ENCODE measurements around the gene LSM5. TPM values are rescaled to one million over a fixed set of nuclear protein-coding genes. Genes with fewer than 3 reads are reported as not detected.

LSM5 gene
- polyA plus RNA-seq, 2 of the 4 experiments (the other 2 are of a cell fraction), result 128 to 158 TPM

- ChIA-PET CTCF (no interaction called here), POLR2A (interaction anchor here (0.6 to 1.5 kb wide), 7 partner anchors 11 to 463 kb away, joined by 3 to 14 read pairs (median 4); partner anchors contain the start of gene FKBP9)
- DNase-seq (ENCODE audit: low read depth in 1 of 2, low spot score in 1 of 2), result no peak
- Histone ChIP-seq H3K4me2 (peak overlapping the region; percentile 71), H3K4me3 (peak overlapping the region; percentile 88), H3K4me1 (peaks cover 20% of the 10 kb centered on the region), H3K9me3 (no peaks in the 10 kb centered on the region), H3K27ac (peak overlapping the region; percentile 83 to 93)
- under 1% methylated on average over 14 of the region's 14 CpGs for WGBS (ENCODE audit: missing lambda C conversion rate)
- no peak for TF ChIP-seq MAZ (IDR thresholded peaks at IDR 0.05; ENCODE audit: borderline replicate concordance, low read depth, low read length)
- no peak for TF ChIP-seq KDM1A (IDR thresholded peaks at IDR 0.05; ENCODE audit: low read depth)
- TF ChIP-seq BCL3 (IDR thresholded peaks at IDR 0.05), result peak; percentile 65; the same call in 1 of the 3 replicates
- TF ChIP-seq MAFK (IDR thresholded peaks at IDR 0.05; ENCODE audit: partially characterized antibody), result no peak
- TF ChIP-seq ZC3H11A (IDR thresholded peaks at IDR 0.05), result no peak
- TF ChIP-seq MAX (IDR thresholded peaks at IDR 0.05), result 0 out of 2 replicates have a peak, but pooled peaks have one; percentile 29
- peak in 1 of 2 experiments; percentile 56; a peak in 1 of 5 replicates for TF ChIP-seq JUN (IDR thresholded peaks at IDR 0.05)
- TF ChIP-seq ESRRA (IDR thresholded peaks at IDR 0.05; ENCODE audit: borderline replicate concordance, low read length), result no peak
- no peak for TF ChIP-seq HDAC2 (IDR thresholded peaks at IDR 0.05)
- TF ChIP-seq NR3C1 (IDR thresholded peaks at IDR 0.05), result no peak
- TF ChIP-seq POLR2A (IDR thresholded peaks at IDR 0.05; ENCODE audit: low read length), result peak; percentile 75
- TF ChIP-seq ELK1 (IDR thresholded peaks at IDR 0.05; ENCODE audit: low read depth, low read length), result no peak
- TF ChIP-seq HEYL (CRISPR knock-in tag; IDR thresholded peaks at IDR 0.05), result no peak
- no peak for TF ChIP-seq NPAS2 (CRISPR knock-in tag; IDR thresholded peaks at IDR 0.05; ENCODE audit: borderline replicate concordance)
- no peak for TF ChIP-seq RFX5 (IDR thresholded peaks at IDR 0.05)
- peak; percentile 12 to 22; a peak in 4 of 6 replicates for ATAC-seq
- FAIRE-seq, result no peak
Observed at GRCh38 chr7:32494946-32495297, 4.7 kb upstream of the LSM5 start.

- ATAC-seq (peak in 1 of 2 experiments; percentile 57; a peak in 4 of 6 replicates), FAIRE-seq (no peak)
- POLR2A ChIA-PET, result interaction anchor here (0.6 to 1.6 kb wide), 3 partner anchors 10 to 573 kb away, joined by 3 to 5 read pairs (median 3); partner anchors contain the start of gene NT5C3A
Observed at GRCh38 chr7:32489788-32490126, 423 bp downstream of the LSM5 start.

GRCh38 chr7:32481921-32482320 lies 8.3 kb downstream of the LSM5 start:
- no peak for DNase-seq (ENCODE audit: low read depth in 1 of 2, low spot score in 1 of 2)
- FAIRE-seq, result no peak
- CTCF ChIA-PET, result interaction anchor here (0.6 to 1.5 kb wide), 2 partner anchors 271 to 1169 kb away, joined by 5 to 6 read pairs; no protein-coding TSS in a partner anchor
- Histone ChIP-seq H3K4me1 (no peaks in the 10 kb centered on the region), H3K4me2 (no peak overlapping the region), H3K27ac (no peak overlapping the region), H3K4me3 (no peak overlapping the region), H3K9me3 (no peaks in the 10 kb centered on the region)
- WGBS (ENCODE audit: missing lambda C conversion rate), result 78% methylated on average over 3 of the region's 3 CpGs
- no peak; a peak in 1 of 6 replicates for ATAC-seq
- TF ChIP-seq CHD2 (IDR thresholded peaks at IDR 0.05; ENCODE audit: low read length, partially characterized antibody) (no peak), ZSCAN20 (CRISPR knock-in tag; IDR thresholded peaks at IDR 0.05) (no peak), PHF8 (IDR thresholded peaks at IDR 0.05; ENCODE audit: borderline replicate concordance, low read depth) (no peak), ZC3H11A (IDR thresholded peaks at IDR 0.05) (no peak), HOXA7 (CRISPR knock-in tag; IDR thresholded peaks at IDR 0.05) (no peak), SREBF2 (IDR thresholded peaks at IDR 0.05) (no peak), EHF (CRISPR knock-in tag; IDR thresholded peaks at IDR 0.05) (no peak), MAX (IDR thresholded peaks at IDR 0.05) (no peak), HES2 (IDR thresholded peaks at IDR 0.05) (no peak), HMGXB4 (CRISPR knock-in tag; IDR thresholded peaks at IDR 0.05; ENCODE audit: borderline replicate concordance) (no peak), MAZ (IDR thresholded peaks at IDR 0.05; ENCODE audit: borderline replicate concordance, low read depth, low read length) (no peak), FOSL2 (IDR thresholded peaks at IDR 0.05) (no peak), FOSL2 (CRISPR knock-in tag; IDR thresholded peaks at IDR 0.05) (no peak)
- POLR2A ChIA-PET, result no interaction called here

More at GRCh38 chr7:32489788-32490126, 423 bp downstream of the LSM5 start:
- TF ChIP-seq HDAC2 (IDR thresholded peaks at IDR 0.05) (0 out of 2 replicates have a peak, but pooled peaks have one; percentile 85), POLR2A (IDR thresholded peaks at IDR 0.05; ENCODE audit: low read length) (no peak), CBX8 (IDR thresholded peaks at IDR 0.05) (no peak), PBX3 (IDR thresholded peaks at IDR 0.05) (no peak), ZSCAN20 (CRISPR knock-in tag; IDR thresholded peaks at IDR 0.05) (no peak), HOXB13 (CRISPR knock-in tag; IDR thresholded peaks at IDR 0.05; ENCODE audit: low read depth) (no peak)
- peaks cover 21% of the 10 kb centered on the region for H3K4me1 ChIP-seq
- H3K4me2 ChIP-seq, result peak overlapping the region; percentile 99
- peak overlapping the region; percentile 79 for H3K4me3 ChIP-seq
- peak overlapping the region; percentile 90 to 91 for H3K27ac ChIP-seq
- 3% methylated on average over 5 of the region's 9 CpGs for WGBS (ENCODE audit: missing lambda C conversion rate)
- DNase-seq (ENCODE audit: low read depth in 1 of 2, low spot score in 1 of 2), result no peak
- CTCF ChIA-PET, result interaction anchor here (0.6 to 3.3 kb wide), 7 partner anchors 10 to 993 kb away, joined by 3 to 15 read pairs (median 3); no protein-coding TSS in a partner anchor
- H3K9me3 ChIP-seq, result no peaks in the 10 kb centered on the region

Data from A549 (cell line).